Neuron (in vitro differentiated cells): ENCODE data around the gene VPS51.

Experiments used
- H2AFZ ChIP-seq: one replicate; pipeline ENCODE4 v1.6.1; 2013; ENCODE audit warnings: low read depth, mild to moderate bottlenecking, inconsistent platforms, low read length, moderate library complexity
- H3K27me3 ChIP-seq: one replicate; pipeline ENCODE4 v1.6.1; 2013; ENCODE audit warnings: low read length; ENCODE audit not compliant: insufficient read depth
- H3K36me3 ChIP-seq: one replicate; pipeline ENCODE4 v1.6.1; 2013; ENCODE audit warnings: low read length; ENCODE audit not compliant: insufficient read depth
- H3K4me1 ChIP-seq: one replicate; pipeline ENCODE4 v1.6.1; 2013; ENCODE audit warnings: low read length; ENCODE audit not compliant: insufficient read depth
- H3K4me3 ChIP-seq: 2 replicates; pipeline ENCODE4 v1.5.1; 2013; ENCODE audit warnings: mild to moderate bottlenecking, low read length, moderate library complexity
- H3K9me3 ChIP-seq: one replicate; pipeline ENCODE4 v1.6.1; 2013; ENCODE audit warnings: low read length

The VPS51 gene

GRCh38 chr11:65103476-65103875 is 7.5 kb downstream of the VPS51 start:
- H2AFZ ChIP-seq, result no peak overlapping the region
- H3K4me1 ChIP-seq, result no peaks in the 10 kb centered on the region
- no peaks in the 10 kb centered on the region for H3K9me3 ChIP-seq
- no peak overlapping the region for H3K4me3 ChIP-seq
- no peaks in the 10 kb centered on the region for H3K27me3 ChIP-seq
- no peaks in the 10 kb centered on the region for H3K36me3 ChIP-seq

GRCh38 chr11:65104628-65105027 is 8.6 kb downstream of the VPS51 start:
- no peaks in the 10 kb centered on the region for H3K4me1 ChIP-seq

GRCh38 chr11:65107078-65107477 is 11.1 kb downstream of the VPS51 start:
- Histone ChIP-seq H3K36me3 (peaks cover 2% of the 10 kb centered on the region), H2AFZ (no peak overlapping the region), H3K27me3 (no peaks in the 10 kb centered on the region), H3K4me3 (no peak overlapping the region), H3K4me1 (peaks cover 15% of the 10 kb centered on the region), H3K9me3 (no peaks in the 10 kb centered on the region)

More at GRCh38 chr11:65104628-65105027, 8.6 kb downstream of the VPS51 start:
- Histone ChIP-seq H3K9me3 (no peaks in the 10 kb centered on the region), H3K27me3 (no peaks in the 10 kb centered on the region), H3K36me3 (peaks cover 1% of the 10 kb centered on the region), H3K4me3 (no peak overlapping the region), H2AFZ (no peak overlapping the region)

GRCh38 chr11:65107751-65108468 is 11.9 kb downstream of the VPS51 start:
- no peak overlapping the region for H3K4me3 ChIP-seq
- H3K9me3 ChIP-seq, result no peaks in the 10 kb centered on the region
- H3K4me1 ChIP-seq, result peaks cover 17% of the 10 kb centered on the region
- no peaks in the 10 kb centered on the region for H3K27me3 ChIP-seq
- H3K36me3 ChIP-seq, result peaks cover 2% of the 10 kb centered on the region
- H2AFZ ChIP-seq, result no peak overlapping the region

- Histone ChIP-seq H3K4me1 (peaks cover 24% of the 10 kb centered on the region), H2AFZ (no peak overlapping the region), H3K4me3 (no peak overlapping the region), H3K27me3 (no peaks in the 10 kb centered on the region), H3K36me3 (peaks cover 2% of the 10 kb centered on the region), H3K9me3 (no peaks in the 10 kb centered on the region)
Observed at GRCh38 chr11:65108469-65109123, 12.6 kb downstream of the VPS51 start.

- Histone ChIP-seq H3K4me1 (peaks cover 24% of the 10 kb centered on the region), H3K27me3 (no peaks in the 10 kb centered on the region), H2AFZ (no peak overlapping the region), H3K4me3 (no peak overlapping the region), H3K9me3 (no peaks in the 10 kb centered on the region), H3K36me3 (peaks cover 11% of the 10 kb centered on the region)
Observed at GRCh38 chr11:65109231-65110198, 13.5 kb downstream of the VPS51 start.

- peaks cover 30% of the 10 kb centered on the region for H3K4me1 ChIP-seq
- peaks cover 20% of the 10 kb centered on the region for H3K36me3 ChIP-seq
- no peak overlapping the region for H2AFZ ChIP-seq
- H3K9me3 ChIP-seq, result no peaks in the 10 kb centered on the region
- no peaks in the 10 kb centered on the region for H3K27me3 ChIP-seq
- no peak overlapping the region for H3K4me3 ChIP-seq
Observed at GRCh38 chr11:65110354-65110861, 14.4 kb downstream of the VPS51 start.

- H3K4me1 ChIP-seq, result peaks cover 38% of the 10 kb centered on the region
- no peak overlapping the region for H2AFZ ChIP-seq
- H3K9me3 ChIP-seq, result no peaks in the 10 kb centered on the region
- H3K36me3 ChIP-seq, result peaks cover 28% of the 10 kb centered on the region
- no peaks in the 10 kb centered on the region for H3K27me3 ChIP-seq
- peak overlapping the region; percentile 95 for H3K4me3 ChIP-seq
Observed at GRCh38 chr11:65111159-65111743, 15.2 kb downstream of the VPS51 start.

GRCh38 chr11:65111744-65112545 is 15.9 kb downstream of the VPS51 start, which contains the start of gene TM7SF2:
Gene TM7SF2 (plus strand): TSS chr11:65111872. CDS start chr11:65112016, 144 bp downstream.
- no peak within 1 kb of the TSS for H2AFZ ChIP-seq
- H3K36me3 ChIP-seq, result peaks cover 31% of the 10 kb centered on the region
- H3K4me3 ChIP-seq, result peak within 1 kb of the TSS; percentile 95
- no peaks in the 10 kb centered on the region for H3K9me3 ChIP-seq
- H3K4me1 ChIP-seq, result peaks cover 45% of the 10 kb centered on the region
- no peaks in the 10 kb centered on the region for H3K27me3 ChIP-seq

GRCh38 chr11:65112546-65113360 is 16.7 kb downstream of the VPS51 start:
- Histone ChIP-seq H3K9me3 (no peaks in the 10 kb centered on the region), H3K27me3 (no peaks in the 10 kb centered on the region), H3K4me3 (peak overlapping the region; percentile 95), H3K36me3 (peaks cover 31% of the 10 kb centered on the region), H3K4me1 (peaks cover 47% of the 10 kb centered on the region), H2AFZ (no peak overlapping the region)

GRCh38 chr11:65113361-65113756 is 17.3 kb downstream of the VPS51 start:
- Histone ChIP-seq H3K9me3 (no peaks in the 10 kb centered on the region), H3K4me1 (peaks cover 47% of the 10 kb centered on the region), H3K4me3 (peak overlapping the region; percentile 95), H2AFZ (no peak overlapping the region), H3K27me3 (no peaks in the 10 kb centered on the region), H3K36me3 (peaks cover 32% of the 10 kb centered on the region)
